ENCODE measurements around the gene HACD2.

HACD2 gene

DNA sequence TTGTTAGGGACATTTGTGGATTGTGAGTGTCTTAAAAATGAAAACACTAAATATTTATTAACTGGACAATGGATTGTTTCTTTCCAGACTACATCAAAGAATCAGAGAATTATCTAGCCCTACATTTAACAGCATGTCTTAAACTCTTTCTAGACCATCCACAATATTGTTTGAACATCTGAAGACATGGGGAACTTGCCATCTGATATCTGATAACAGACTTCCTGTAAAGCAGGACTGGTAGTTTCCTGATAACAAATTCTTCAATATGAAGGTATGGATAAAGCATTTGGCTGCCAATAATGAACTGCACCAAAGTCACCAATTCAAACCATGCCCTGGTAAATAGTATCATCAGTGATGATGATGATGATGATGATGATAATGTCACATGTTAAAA, 26.2 kb upstream of the HACD2 start:
- no peak overlapping the region for H2BK120ac ChIP-seq (ENCODE audit: insufficient read depth, low read length, poor library complexity)
- H2BK12ac ChIP-seq (ENCODE audit: low read length) = no peak overlapping the region
- H3K4me1 ChIP-seq (ENCODE audit: control insufficient read depth in 1 of 2, insufficient read depth in 2 of 2, low read length in 2 of 2) = peaks cover 3 to 6% of the 10 kb centered on the region in 2 experiments
- no peaks in the 10 kb centered on the region for H3K27me3 ChIP-seq (ENCODE audit: insufficient read depth, low read length)
- no peak for DNase-seq
- H3K4me3 ChIP-seq (ENCODE audit: low read depth, low read length) = no peak overlapping the region
- H3K4ac ChIP-seq (ENCODE audit: low read depth, low read length) = no peak overlapping the region
- H3K4me2 ChIP-seq (ENCODE audit: low read length) = no peak overlapping the region
- H2BK5ac ChIP-seq (ENCODE audit: low read depth, low read length, poor library complexity) = no peak overlapping the region
- H3K36me3 ChIP-seq (ENCODE audit: control insufficient read depth in 1 of 2, insufficient read depth in 2 of 2, low read length in 2 of 2) = peaks cover 9 to 13% of the 10 kb centered on the region in 2 experiments
- no peak overlapping the region for H3K18ac ChIP-seq (ENCODE audit: low read length)
- no peak overlapping the region for H3K23ac ChIP-seq (ENCODE audit: low read length)
- H3K79me1 ChIP-seq (ENCODE audit: low read length) = no peaks in the 10 kb centered on the region
- H4K8ac ChIP-seq (ENCODE audit: low read depth, low read length) = no peak overlapping the region
- no peak overlapping the region for H3K27ac ChIP-seq (ENCODE audit: low read depth, low read length)
- H3K9me3 ChIP-seq (ENCODE audit: insufficient read depth, low read depth, low read length) = no peaks in the 10 kb centered on the region
- H4K91ac ChIP-seq (ENCODE audit: low read depth, low read length) = no peak overlapping the region
- H2AFZ ChIP-seq (ENCODE audit: insufficient read depth, low read length, poor library complexity) = no peak overlapping the region
- no peak overlapping the region for H3K9ac ChIP-seq (ENCODE audit: low read length)
- H3K79me2 ChIP-seq (ENCODE audit: control insufficient read depth, insufficient read depth, low read length, poor library complexity) = no peaks in the 10 kb centered on the region
- no peak overlapping the region for H4K12ac ChIP-seq (ENCODE audit: low read depth, low read length)
- no peak overlapping the region for H2AK5ac ChIP-seq (ENCODE audit: low read length)
- H3K14ac ChIP-seq (ENCODE audit: low read length) = no peak overlapping the region

DNA sequence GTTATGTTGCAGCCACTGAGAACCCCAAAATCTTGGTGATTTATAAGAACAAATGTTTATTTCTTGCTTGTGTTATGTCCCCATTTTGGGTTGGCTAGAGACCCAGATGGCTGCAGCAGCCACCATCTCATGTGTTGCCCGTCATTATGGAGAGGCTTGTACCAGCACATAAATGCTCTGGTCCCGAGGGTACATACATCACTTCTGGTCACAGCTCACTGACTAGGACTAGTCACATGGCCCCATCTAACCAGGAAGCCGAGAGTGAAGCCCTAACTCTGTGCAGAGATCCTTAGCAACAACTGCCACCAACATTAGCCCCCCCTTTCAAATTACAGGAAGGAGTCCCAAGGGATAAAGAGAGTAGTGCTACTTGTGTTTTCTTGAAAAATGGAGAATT, 25.5 kb upstream of the HACD2 start:
- Histone ChIP-seq H3K27me3 (ENCODE audit: insufficient read depth, low read length) (no peaks in the 10 kb centered on the region), H2AFZ (ENCODE audit: insufficient read depth, low read length, poor library complexity) (no peak overlapping the region), H3K4me2 (ENCODE audit: low read length) (no peak overlapping the region), H2BK12ac (ENCODE audit: low read length) (no peak overlapping the region), H2BK5ac (ENCODE audit: low read depth, low read length, poor library complexity) (no peak overlapping the region), H3K9me3 (ENCODE audit: insufficient read depth, low read depth, low read length) (no peaks in the 10 kb centered on the region), H3K23ac (ENCODE audit: low read length) (no peak overlapping the region), H3K4ac (ENCODE audit: low read depth, low read length) (no peak overlapping the region), H3K36me3 (ENCODE audit: control insufficient read depth in 1 of 2, insufficient read depth in 2 of 2, low read length in 2 of 2) (peaks cover 9 to 13% of the 10 kb centered on the region in 2 experiments), H4K8ac (ENCODE audit: low read depth, low read length) (no peak overlapping the region), H3K27ac (ENCODE audit: low read depth, low read length) (no peak overlapping the region), H3K4me1 (ENCODE audit: control insufficient read depth in 1 of 2, insufficient read depth in 2 of 2, low read length in 2 of 2) (peaks cover 3 to 10% of the 10 kb centered on the region in 2 experiments), H4K91ac (ENCODE audit: low read depth, low read length) (no peak overlapping the region), H3K79me2 (ENCODE audit: control insufficient read depth, insufficient read depth, low read length, poor library complexity) (no peaks in the 10 kb centered on the region), H2BK120ac (ENCODE audit: insufficient read depth, low read length, poor library complexity) (no peak overlapping the region), H3K9ac (ENCODE audit: low read length) (no peak overlapping the region), H2AK5ac (ENCODE audit: low read length) (no peak overlapping the region), H3K18ac (ENCODE audit: low read length) (no peak overlapping the region), H3K4me3 (ENCODE audit: low read depth, low read length) (no peak overlapping the region), H3K14ac (ENCODE audit: low read length) (no peak overlapping the region), H4K12ac (ENCODE audit: low read depth, low read length) (no peak overlapping the region), H3K79me1 (ENCODE audit: low read length) (peaks cover 4% of the 10 kb centered on the region)
- no peak for DNase-seq
- no CpG with 5 or more reads among the region's 3 CpGs for WGBS (ENCODE audit: extremely low coverage, insufficient coverage, insufficient read length)

DNA sequence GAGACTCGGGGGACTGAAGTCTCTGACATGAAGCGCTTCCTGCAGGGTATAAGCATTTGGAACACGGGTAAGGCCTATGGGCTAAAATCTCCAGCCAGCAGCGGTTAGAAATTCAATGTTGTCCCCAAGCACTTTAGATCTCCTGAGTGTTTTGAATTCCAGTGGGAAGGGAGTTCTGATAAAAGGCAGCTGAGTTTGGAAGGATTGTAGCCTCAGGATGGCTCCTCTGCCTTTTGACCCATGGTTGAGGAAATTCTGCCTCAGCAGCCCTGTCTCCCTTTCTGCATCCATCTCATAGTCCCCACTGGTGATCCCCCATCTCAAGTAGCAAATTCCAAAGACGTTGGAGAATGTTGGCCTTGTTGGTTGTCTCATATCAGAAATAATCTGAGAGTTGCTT, 24.2 kb upstream of the HACD2 start:
- Histone ChIP-seq H3K27ac (ENCODE audit: low read depth, low read length) (peak overlapping the region; percentile 42), H3K9ac (ENCODE audit: low read length) (no peak overlapping the region), H2BK12ac (ENCODE audit: low read length) (peak overlapping the region; percentile 49), H3K4ac (ENCODE audit: low read depth, low read length) (no peak overlapping the region), H3K27me3 (ENCODE audit: insufficient read depth, low read length) (no peaks in the 10 kb centered on the region), H3K4me2 (ENCODE audit: low read length) (no peak overlapping the region), H2BK5ac (ENCODE audit: low read depth, low read length, poor library complexity) (no peak overlapping the region), H3K36me3 (ENCODE audit: control insufficient read depth in 1 of 2, insufficient read depth in 2 of 2, low read length in 2 of 2) (peaks cover 4 to 8% of the 10 kb centered on the region in 2 experiments), H4K12ac (ENCODE audit: low read depth, low read length) (no peak overlapping the region), H2AFZ (ENCODE audit: insufficient read depth, low read length, poor library complexity) (no peak overlapping the region), H2AK5ac (ENCODE audit: low read length) (no peak overlapping the region), H3K23ac (ENCODE audit: low read length) (no peak overlapping the region), H3K4me3 (ENCODE audit: low read depth, low read length) (no peak overlapping the region), H3K79me1 (ENCODE audit: low read length) (peaks cover 8% of the 10 kb centered on the region), H3K14ac (ENCODE audit: low read length) (no peak overlapping the region), H2BK120ac (ENCODE audit: insufficient read depth, low read length, poor library complexity) (no peak overlapping the region), H3K79me2 (ENCODE audit: control insufficient read depth, insufficient read depth, low read length, poor library complexity) (no peaks in the 10 kb centered on the region), H3K9me3 (ENCODE audit: insufficient read depth, low read depth, low read length) (no peaks in the 10 kb centered on the region), H3K4me1 (ENCODE audit: control insufficient read depth in 1 of 2, insufficient read depth in 2 of 2, low read length in 2 of 2) (peaks cover 7 to 17% of the 10 kb centered on the region in 2 experiments), H3K18ac (ENCODE audit: low read length) (no peak overlapping the region), H4K8ac (ENCODE audit: low read depth, low read length) (no peak overlapping the region), H4K91ac (ENCODE audit: low read depth, low read length) (no peak overlapping the region)
- no CpG with 5 or more reads among the region's 5 CpGs for WGBS (ENCODE audit: extremely low coverage, insufficient coverage, insufficient read length)
- peak; percentile 62 to 86 for DNase-seq

DNA sequence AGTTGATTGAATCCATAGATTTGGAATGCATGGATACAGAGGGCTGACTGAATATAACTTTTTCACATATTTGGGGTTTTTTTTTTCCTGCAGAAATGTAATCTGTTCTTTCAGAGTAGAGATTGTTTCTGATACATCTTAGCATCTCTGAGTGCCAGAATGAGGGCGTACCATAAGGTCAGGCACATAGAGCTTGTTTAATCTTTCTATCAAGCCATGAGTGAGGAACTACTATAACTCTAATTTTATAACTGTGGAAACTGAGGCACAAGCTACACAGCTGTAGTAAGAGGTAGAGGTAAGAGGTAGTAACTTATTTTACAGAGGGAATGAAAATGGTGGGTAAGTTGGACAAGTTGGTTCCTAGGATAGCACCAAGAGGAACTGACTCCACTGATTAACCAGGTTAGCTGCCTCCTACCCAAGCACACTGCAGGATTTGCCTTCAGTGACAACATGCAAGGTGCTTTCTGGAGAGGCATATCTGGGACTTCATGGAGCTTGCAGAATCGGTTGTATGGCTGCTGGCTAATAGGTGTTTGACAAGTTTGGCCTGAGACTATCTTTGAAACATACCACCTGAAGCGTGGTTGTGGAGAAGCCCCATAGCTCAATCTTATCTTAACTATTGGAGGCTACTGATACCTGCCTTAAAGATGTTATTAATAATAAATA, 23.5 kb upstream of the HACD2 start:
- H3K4me3 ChIP-seq (ENCODE audit: low read depth, low read length) = no peak overlapping the region
- H3K9ac ChIP-seq (ENCODE audit: low read length) = no peak overlapping the region
- peaks cover 8 to 17% of the 10 kb centered on the region in 2 experiments for H3K4me1 ChIP-seq (ENCODE audit: control insufficient read depth in 1 of 2, insufficient read depth in 2 of 2, low read length in 2 of 2)
- no peaks in the 10 kb centered on the region for H3K27me3 ChIP-seq (ENCODE audit: insufficient read depth, low read length)
- no peak overlapping the region for H2BK120ac ChIP-seq (ENCODE audit: insufficient read depth, low read length, poor library complexity)
- H4K8ac ChIP-seq (ENCODE audit: low read depth, low read length) = no peak overlapping the region
- no CpG with 5 or more reads among the region's 3 CpGs for WGBS (ENCODE audit: extremely low coverage, insufficient coverage, insufficient read length)
- no peak overlapping the region for H2AK5ac ChIP-seq (ENCODE audit: low read length)
- peaks cover 2 to 5% of the 10 kb centered on the region in 2 experiments for H3K36me3 ChIP-seq (ENCODE audit: control insufficient read depth in 1 of 2, insufficient read depth in 2 of 2, low read length in 2 of 2)
- H3K23ac ChIP-seq (ENCODE audit: low read length) = no peak overlapping the region
- no peak overlapping the region for H2AFZ ChIP-seq (ENCODE audit: insufficient read depth, low read length, poor library complexity)
- no peak overlapping the region for H4K12ac ChIP-seq (ENCODE audit: low read depth, low read length)
- no peak overlapping the region for H3K18ac ChIP-seq (ENCODE audit: low read length)
- H2BK12ac ChIP-seq (ENCODE audit: low read length) = no peak overlapping the region
- peaks cover 9% of the 10 kb centered on the region for H3K79me1 ChIP-seq (ENCODE audit: low read length)
- DNase-seq = peak in 1 of 2 donors; percentile 14
- no peaks in the 10 kb centered on the region for H3K9me3 ChIP-seq (ENCODE audit: insufficient read depth, low read depth, low read length)
- no peak overlapping the region for H2BK5ac ChIP-seq (ENCODE audit: low read depth, low read length, poor library complexity)
- no peaks in the 10 kb centered on the region for H3K79me2 ChIP-seq (ENCODE audit: control insufficient read depth, insufficient read depth, low read length, poor library complexity)
- no peak overlapping the region for H3K4me2 ChIP-seq (ENCODE audit: low read length)
- no peak overlapping the region for H3K4ac ChIP-seq (ENCODE audit: low read depth, low read length)
- peak overlapping the region; percentile 22 for H3K27ac ChIP-seq (ENCODE audit: low read depth, low read length)
- H3K14ac ChIP-seq (ENCODE audit: low read length) = no peak overlapping the region
- H4K91ac ChIP-seq (ENCODE audit: low read depth, low read length) = no peak overlapping the region

All from trophoblast cell (in vitro differentiated cells and primary cell).